ENCODE results near the gene EXOC4.

GRCh38 chr7:134058980-134059379, 806.1 kb downstream of the EXOC4 start:
- TF ChIP-seq CTCF (IDR thresholded peaks at IDR 0.05; ENCODE audit: low read length) (no peak), EZH2 (IDR thresholded peaks at IDR 0.05; ENCODE audit: borderline replicate concordance, low read length) (no peak)

Data from OCI-LY1 (cell line).